Fibroblast of the aortic adventitia (primary cell): Measurements from ENCODE around the gene CDK1. TPM values are rescaled to one million over a fixed set of nuclear protein-coding genes. Genes with fewer than 3 reads are reported as not detected.

Experiments used
- DNase-seq: peaks from one replicate; pipeline ENCODE4 v3.0.0-alpha.2; 2010; ENCODE audit warnings: low read depth
- H3K4me3 ChIP-seq: 2 replicates; pipeline ENCODE4 v1.5.1; 2011; ENCODE audit warnings: low read depth, mild to moderate bottlenecking, control low read depth, low read length, moderate library complexity
- CTCF ChIP-seq: IDR thresholded peaks from 2 replicates; pipeline ENCODE4 v1.5.1; 2011; ENCODE audit warnings: mild to moderate bottlenecking, low read length, control low read depth, inconsistent platforms; ENCODE audit not compliant: insufficient read depth
- total RNA-seq: library from RNA; depleted of rRNA; stranded (reverse); fragments of >200 nt; gene quantifications from 2 replicates; pipeline ENCODE4 v1.2.3, GENCODE V29; 2012; ENCODE audit warnings: low replicate concordance

The CDK1 gene
- total RNA-seq, 1 donor = 82.9 TPM

- no peak for TF ChIP-seq CTCF
Measured at GRCh38 chr10:60819271-60819670, 41.0 kb downstream of the CDK1 start.

GRCh38 chr10:60820093-60820754, 41.9 kb downstream of the CDK1 start:
- peak; percentile 71 for DNase-seq
- TF ChIP-seq CTCF = peak; percentile 57
- H3K4me3 ChIP-seq = no peak overlapping the region

More at GRCh38 chr10:60819271-60819670, 41.0 kb downstream of the CDK1 start:
- no peak for DNase-seq
- no peak overlapping the region for H3K4me3 ChIP-seq

- TF ChIP-seq CTCF = no peak
- DNase-seq = no peak
- H3K4me3 ChIP-seq = no peak overlapping the region
Measured at GRCh38 chr10:60821656-60822055, 43.4 kb downstream of the CDK1 start.

GRCh38 chr10:60822809-60823208, 44.5 kb downstream of the CDK1 start:
- DNase-seq = no peak
- TF ChIP-seq CTCF = no peak
- no peak overlapping the region for H3K4me3 ChIP-seq

GRCh38 chr10:60823324-60823723, 45.0 kb downstream of the CDK1 start:
- no peak for TF ChIP-seq CTCF
- H3K4me3 ChIP-seq = no peak overlapping the region
- no peak for DNase-seq

GRCh38 chr10:60825520-60825919, 47.2 kb downstream of the CDK1 start:
- TF ChIP-seq CTCF = no peak
- no peak overlapping the region for H3K4me3 ChIP-seq
- no peak for DNase-seq

GRCh38 chr10:60827791-60828488, 49.7 kb downstream of the CDK1 start:
- no peak for TF ChIP-seq CTCF
- H3K4me3 ChIP-seq = no peak overlapping the region
- DNase-seq = peak; percentile 93
